HG03060 (cell line): ENCODE measurements around the gene CCDC57.
"Not testable (repeated sequence)": the region's sequence is repeated elsewhere in the genome, so short reads cannot be mapped to it uniquely, and the experiment has no call there.

Experiments used
- ATAC-seq: cut with Tn5 transposase; IDR thresholded peaks from one replicate; pipeline ENCODE4 v1.9.1; 2021; ENCODE audit warnings: low read depth, moderate number of reproducible peaks; ENCODE audit not compliant: unreplicated experiment

The CCDC57 gene

GRCh38 chr17:82180776-82181528 is 31.7 kb downstream of the CCDC57 start:
- ATAC-seq: no peak

- ATAC-seq: no peak
Measured at GRCh38 chr17:82179946-82180475, 32.6 kb downstream of the CCDC57 start.

DNA sequence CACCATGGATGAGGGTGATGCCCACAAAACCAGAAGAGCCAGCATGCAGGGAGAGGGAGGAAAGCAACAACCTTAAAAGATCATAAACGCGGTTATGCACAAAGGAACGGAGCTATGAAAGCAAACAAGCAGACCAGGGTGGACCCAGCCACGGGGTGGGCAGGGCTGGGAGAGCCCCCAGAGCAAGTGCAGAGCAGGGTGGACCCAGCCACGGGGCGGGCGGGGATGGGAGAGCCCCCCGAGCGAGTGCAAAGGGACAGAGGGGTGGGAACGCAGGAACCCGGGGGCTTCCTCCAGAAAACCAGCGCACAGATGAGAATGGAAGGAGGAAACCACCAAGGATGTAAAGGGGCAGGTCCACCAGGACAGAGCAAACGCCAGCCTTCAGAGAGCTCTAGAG is 33.2 kb downstream of the CCDC57 start:
- ATAC-seq: no peak

DNA sequence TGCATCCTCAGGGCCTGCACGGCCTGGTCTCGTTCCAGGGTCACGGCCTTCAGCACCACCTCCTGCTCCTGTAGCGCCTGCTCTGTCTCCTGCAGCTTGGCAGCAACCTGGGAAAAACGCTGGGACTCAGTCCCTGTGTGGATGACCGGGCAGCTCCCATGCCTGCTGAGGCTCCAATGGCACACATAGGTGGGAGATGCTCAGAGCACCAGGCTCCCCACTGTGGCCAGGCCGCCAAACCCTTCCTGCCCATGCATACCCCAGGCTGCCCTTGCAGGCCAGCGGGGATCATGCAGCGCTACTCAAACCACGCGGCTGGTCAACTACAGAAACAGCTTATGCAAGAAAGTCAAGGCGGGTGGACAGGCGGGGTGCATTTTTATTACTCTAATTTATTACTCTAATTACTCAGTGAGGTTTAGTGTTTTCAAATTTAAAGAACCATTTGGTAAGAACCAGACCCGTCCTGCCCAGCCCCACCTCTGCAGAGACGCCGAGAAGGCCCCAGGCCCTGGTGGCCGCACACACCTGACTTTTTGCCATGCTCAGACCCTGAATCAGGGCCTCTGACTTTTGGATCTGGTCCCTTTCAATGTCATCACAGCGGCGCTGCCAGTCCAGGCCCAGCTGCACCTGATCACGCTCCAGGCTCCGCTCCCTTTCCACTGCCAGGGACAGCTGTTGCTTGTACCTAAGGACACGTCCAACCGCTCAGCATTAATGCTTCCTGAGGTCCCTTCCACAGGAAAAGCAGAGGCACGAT is 34.0 kb downstream of the CCDC57 start:
- no peak for ATAC-seq

DNA sequence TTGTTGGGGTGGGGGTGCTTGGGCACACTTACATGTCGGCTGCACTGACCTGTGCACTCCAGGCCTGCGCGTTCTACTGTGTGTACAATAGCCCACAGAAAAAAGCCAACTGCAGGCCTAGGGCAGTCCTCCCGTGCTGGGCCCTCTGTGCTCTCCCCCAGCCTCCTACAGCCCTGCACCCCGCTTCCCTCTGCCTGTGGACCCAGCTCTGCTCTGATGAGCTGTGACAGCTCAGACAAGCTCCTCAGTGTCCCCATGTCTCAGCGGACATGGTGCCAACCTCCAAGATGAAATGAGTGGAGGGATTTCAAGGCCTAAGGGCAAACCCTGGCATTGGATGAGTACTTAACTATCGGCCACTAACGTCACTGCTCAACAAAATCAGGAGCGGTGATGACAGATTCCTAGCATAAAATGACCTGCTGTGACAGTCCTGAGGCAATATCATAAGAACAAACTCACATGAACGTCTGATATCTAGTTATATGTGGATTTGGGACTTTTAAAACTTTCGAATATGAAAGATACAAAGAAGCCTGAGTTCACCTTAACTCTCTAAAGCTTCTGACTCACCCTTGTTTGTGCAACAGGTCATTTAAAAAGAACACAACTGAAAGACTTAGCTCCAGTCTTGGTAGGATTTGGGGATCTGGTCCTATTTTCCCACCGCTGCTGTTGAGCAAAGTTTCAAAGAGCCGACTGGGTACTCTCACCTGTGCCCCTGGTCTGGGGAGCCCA is 34.7 kb downstream of the CCDC57 start:
- no peak for ATAC-seq

- no peak for ATAC-seq
Measured at GRCh38 chr17:82177276-82177675, 35.4 kb downstream of the CCDC57 start.

- no peak for ATAC-seq
Measured at GRCh38 chr17:82175951-82176350, 36.7 kb downstream of the CCDC57 start.

GRCh38 chr17:82175201-82175600 is 37.4 kb downstream of the CCDC57 start:
- no peak for ATAC-seq

- not testable (repeated sequence) for ATAC-seq
Measured at GRCh38 chr17:82174042-82174857, 38.4 kb downstream of the CCDC57 start.

DNA sequence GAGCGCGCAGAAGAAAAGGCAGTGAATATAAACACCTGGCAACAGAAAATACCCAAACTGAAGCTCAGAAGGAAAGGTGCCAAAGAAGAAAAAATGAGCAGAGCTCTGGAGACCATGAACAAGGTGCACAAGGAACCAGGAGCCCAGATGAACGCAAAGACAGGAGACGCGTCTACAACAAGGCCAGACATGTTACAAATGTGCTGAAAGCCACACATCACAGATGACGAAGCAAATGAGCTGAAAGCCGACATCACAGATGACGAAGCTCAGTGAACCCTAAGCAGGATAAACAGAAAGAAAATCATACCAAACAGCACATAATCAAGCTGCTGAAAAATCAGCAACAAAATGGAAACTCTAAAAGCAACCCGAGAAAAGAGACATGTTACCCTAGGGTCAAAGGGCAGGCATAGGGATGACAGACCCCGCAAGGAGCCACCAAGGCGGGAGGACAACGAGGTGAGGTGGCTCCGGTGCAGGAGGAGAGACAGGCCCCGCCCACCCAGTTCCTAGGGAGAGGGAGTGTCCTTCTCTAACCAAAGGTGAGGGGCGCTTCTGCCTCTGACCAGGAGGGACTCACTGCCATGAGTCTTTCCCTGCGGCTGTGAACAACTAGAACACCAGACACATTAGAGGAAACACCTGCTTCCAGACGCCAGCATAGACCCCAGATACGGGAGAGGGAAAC is 39.1 kb downstream of the CCDC57 start:
- ATAC-seq: no peak

GRCh38 chr17:82172486-82173160 is 40.0 kb downstream of the CCDC57 start:
- ATAC-seq: no peak

GRCh38 chr17:82171750-82172375 is 40.8 kb downstream of the CCDC57 start:
- no peak for ATAC-seq

DNA sequence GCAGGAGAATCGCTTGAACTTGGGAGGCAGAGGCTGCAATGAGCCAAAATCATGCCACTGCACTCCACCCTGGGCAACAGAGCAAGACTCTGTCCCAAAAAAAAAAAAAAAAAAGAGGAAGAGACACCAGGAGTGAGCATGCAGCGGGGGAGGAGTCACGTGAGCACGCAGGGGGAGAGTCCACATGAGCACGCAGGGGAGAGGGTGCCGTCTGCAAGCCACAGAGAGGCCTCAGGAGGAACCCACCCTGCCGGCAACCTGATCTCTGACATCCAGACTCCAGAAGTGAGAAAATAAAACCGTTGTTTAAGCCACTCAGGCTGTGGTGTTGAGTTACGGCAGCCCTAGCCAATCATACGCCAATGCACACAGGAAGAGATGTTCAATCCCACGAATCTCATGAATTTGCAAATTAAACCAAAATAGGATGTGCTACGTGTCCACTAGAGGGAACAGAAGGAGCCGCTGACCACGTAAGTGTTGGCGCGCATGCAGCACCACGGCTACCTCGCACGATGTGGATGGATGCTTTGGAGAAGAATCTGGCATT is 42.2 kb downstream of the CCDC57 start:
- no peak for ATAC-seq

DNA sequence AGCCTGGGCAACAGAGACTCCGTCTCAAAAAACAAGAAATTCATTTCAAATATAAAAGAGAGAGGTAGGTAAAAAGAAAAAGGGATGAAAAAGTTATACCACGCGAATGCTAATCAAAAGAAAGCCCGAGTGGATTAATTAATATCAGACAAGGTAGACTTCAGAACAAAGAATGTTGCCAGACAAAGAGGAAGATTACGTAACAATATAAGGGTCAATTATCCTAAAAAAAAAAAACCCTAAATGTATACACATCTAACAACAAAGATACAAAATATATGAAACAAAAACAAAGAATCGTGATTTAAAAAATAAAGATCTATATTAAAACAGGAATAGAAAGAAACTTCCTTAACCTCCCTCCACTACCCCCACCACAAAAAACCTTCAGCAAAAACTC is 44.1 kb downstream of the CCDC57 start:
- ATAC-seq: no peak

- ATAC-seq: no peak
Measured at GRCh38 chr17:82167028-82167427, 45.6 kb downstream of the CCDC57 start.

DNA sequence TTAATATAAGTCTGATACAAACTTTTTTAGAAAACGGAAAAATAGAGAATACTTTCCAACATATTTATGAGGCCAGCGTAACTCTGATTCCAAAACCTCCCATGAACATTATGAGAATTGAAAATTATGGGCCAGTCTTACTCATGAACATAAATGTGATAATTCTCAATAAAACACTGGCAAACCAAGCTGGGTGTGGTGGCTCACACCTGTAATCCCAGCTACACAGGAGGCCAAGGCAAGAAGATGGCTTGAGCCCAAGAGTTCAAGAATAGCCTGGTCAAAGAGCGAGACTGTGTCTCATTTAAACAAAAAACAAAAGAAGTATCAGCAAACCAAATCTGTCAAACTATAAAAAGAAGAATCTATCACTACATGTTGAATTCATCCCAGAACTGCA is 47.8 kb downstream of the CCDC57 start:
- ATAC-seq: no peak

- ATAC-seq: no peak
Measured at GRCh38 chr17:82161216-82161615, 51.4 kb downstream of the CCDC57 start.

DNA sequence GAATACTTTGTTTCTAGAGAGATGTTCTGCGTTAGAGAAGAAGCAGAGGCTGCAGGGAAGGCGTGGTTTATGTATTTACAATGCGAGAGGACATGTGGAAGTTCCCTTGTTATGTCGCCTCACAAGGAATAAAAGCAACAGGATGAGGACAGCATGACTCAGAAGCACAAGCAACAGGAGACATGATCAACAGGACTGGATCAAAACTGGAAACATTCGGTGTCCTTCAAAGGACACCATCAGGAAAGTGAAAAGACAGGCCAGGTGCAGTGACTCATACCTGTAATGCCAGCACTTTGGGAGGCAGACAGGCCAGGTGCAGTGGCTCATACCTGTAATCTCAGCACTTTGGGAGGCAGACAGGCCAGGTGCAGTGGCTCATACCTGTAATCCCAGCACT is 52.6 kb downstream of the CCDC57 start:
- no peak for ATAC-seq
